Fibroblast of lung (primary cell): ENCODE measurements around the gene STON2. TPM values are rescaled to one million over a fixed set of nuclear protein-coding genes. Genes with fewer than 3 reads are reported as not detected.

ENCODE experiments used
- DNase-seq, 2 donors: peaks; one replicate each; pipeline versions ENCODE4 v3.0.0 to v3.0.0-alpha.2; 2010; ENCODE audit warnings: low read depth in 2 of 2
- H2AFZ ChIP-seq: 2 replicates; pipeline ENCODE4 v1.5.1; 2012; ENCODE audit warnings: low read length, control low read depth, inconsistent platforms
- H3K27ac ChIP-seq: 2 replicates; pipeline ENCODE4 v1.5.1; 2011; ENCODE audit warnings: low read length, control low read depth; ENCODE audit not compliant: insufficient read depth
- H3K27me3 ChIP-seq: 2 replicates; pipeline ENCODE4 v1.5.1; 2011; ENCODE audit warnings: mild to moderate bottlenecking, low read length; ENCODE audit not compliant: control insufficient read depth, insufficient read depth
- H3K36me3 ChIP-seq: 2 replicates; pipeline ENCODE4 v1.5.1; 2011; ENCODE audit warnings: low read length; ENCODE audit not compliant: control insufficient read depth, insufficient read depth
- H3K4me1 ChIP-seq: 2 replicates; pipeline ENCODE4 v1.5.1; 2011; ENCODE audit warnings: low read length; ENCODE audit not compliant: control insufficient read depth, insufficient read depth; ENCODE audit errors: extremely low read depth
- H3K4me2 ChIP-seq: 2 replicates; pipeline ENCODE4 v1.5.1; 2011; ENCODE audit warnings: low read length, control low read depth; ENCODE audit not compliant: insufficient read depth; ENCODE audit errors: extremely low read depth
- H3K4me3 ChIP-seq, 4 experiments: fragments of 200-600 bp in 1 of 4; sonication (generic) in 1 of 4; replicated peaks in 1 of 4; 2 replicates each; pipeline ENCODE4 v1.5.1; 2011 to 2016; ENCODE audit warnings: low read length in 4 of 4, low read depth in 3 of 4, mild to moderate bottlenecking in 3 of 4, control low read depth in 2 of 4, inconsistent platforms in 1 of 4, mixed read lengths in 1 of 4; ENCODE audit not compliant: insufficient read depth in 1 of 4; ENCODE audit errors: control extremely low read depth in 1 of 4
- H3K79me2 ChIP-seq: 2 replicates; pipeline ENCODE4 v1.5.1; 2012; ENCODE audit warnings: mild to moderate bottlenecking, low read length, inconsistent platforms; ENCODE audit not compliant: control insufficient read depth, insufficient read depth
- H3K9ac ChIP-seq: 2 replicates; pipeline ENCODE4 v1.5.1; 2011; ENCODE audit warnings: mild to moderate bottlenecking, low read length, control low read depth; ENCODE audit not compliant: insufficient read depth
- H3K9me3 ChIP-seq: 2 replicates; pipeline ENCODE4 v1.5.1; 2012; ENCODE audit warnings: low read depth, low read length; ENCODE audit not compliant: control insufficient read depth, insufficient read depth
- H4K20me1 ChIP-seq: 2 replicates; pipeline ENCODE4 v1.5.1; 2011; ENCODE audit warnings: low read length; ENCODE audit not compliant: control insufficient read depth, insufficient read depth; ENCODE audit errors: extremely low read depth
- CTCF ChIP-seq, 2 donors: IDR thresholded peaks in 1 of 2; conservative IDR thresholded peaks in 1 of 2; 1 replicate in 1 of 2; 2 replicates in 1 of 2; pipeline ENCODE4 v1.5.1; 2011 to 2012; ENCODE audit warnings: low read length in 2 of 2, control low read depth in 1 of 2, inconsistent platforms in 1 of 2, low read depth in 1 of 2, mild to moderate bottlenecking in 1 of 2
- EZH2 ChIP-seq: IDR thresholded peaks from 2 replicates; pipeline ENCODE4 v1.5.1; 2012; ENCODE audit warnings: low read length, control low read depth, mild to moderate bottlenecking; ENCODE audit errors: missing control alignments
- polyA plus RNA-seq, 2 donors: library from polyadenylated mRNA; depleted of rRNA in 1 of 2; stranded (reverse) in 1 of 2; unstranded in 1 of 2; fragments of >200 nt; gene quantifications; 2 replicates each; pipeline ENCODE4 v1.2.1, GENCODE V29; 2011 to 2012; ENCODE audit warnings: missing spikeins in 1 of 2
- total RNA-seq: library from RNA; depleted of rRNA; stranded (reverse); fragments of >200 nt; gene quantifications from 2 replicates; pipeline ENCODE4 v1.2.1, GENCODE V29; 2014

STON2 gene
- total and polyA plus RNA-seq, 2 donors (not counting 1 experiment from before 2014, with no cell fraction given) = 1.5 to 52.5 TPM

- TF ChIP-seq CTCF (conservative IDR thresholded peaks at IDR 0.05 in 1 of 2, IDR thresholded peaks at IDR 0.05 in 1 of 2; ENCODE audit: low read depth in 1 of 2, low read length in 2 of 2) (no peak), EZH2 (no peak)
- no peaks in the 10 kb centered on the region for H4K20me1 ChIP-seq
- H3K27me3 ChIP-seq = no peaks in the 10 kb centered on the region
- no peaks in the 10 kb centered on the region for H3K9me3 ChIP-seq
- no peaks in the 10 kb centered on the region for H3K4me1 ChIP-seq
- no peak overlapping the region for H3K27ac ChIP-seq
- no peak overlapping the region for H3K4me2 ChIP-seq
- H3K4me3 ChIP-seq = no peak overlapping the region
- no peak for DNase-seq
- no peaks in the 10 kb centered on the region for H3K36me3 ChIP-seq
- H2AFZ ChIP-seq = no peak overlapping the region
- H3K9ac ChIP-seq = no peak overlapping the region
- H3K79me2 ChIP-seq = no peaks in the 10 kb centered on the region
Measured at GRCh38 chr14:81303258-81303935, 96.7 kb downstream of the STON2 start.

GRCh38 chr14:81302638-81303037, 97.5 kb downstream of the STON2 start:
- Histone ChIP-seq H3K36me3 (no peaks in the 10 kb centered on the region), H3K4me3 (no peak overlapping the region), H4K20me1 (no peaks in the 10 kb centered on the region), H3K4me2 (no peak overlapping the region), H2AFZ (no peak overlapping the region), H3K9me3 (no peaks in the 10 kb centered on the region), H3K27ac (no peak overlapping the region), H3K27me3 (no peaks in the 10 kb centered on the region), H3K9ac (no peak overlapping the region), H3K4me1 (no peaks in the 10 kb centered on the region), H3K79me2 (no peaks in the 10 kb centered on the region)
- TF ChIP-seq CTCF (conservative IDR thresholded peaks at IDR 0.05 in 1 of 2, IDR thresholded peaks at IDR 0.05 in 1 of 2; ENCODE audit: low read depth in 1 of 2, low read length in 2 of 2) = no peak
- no peak for TF ChIP-seq EZH2
- no peak for DNase-seq

- H3K27me3 ChIP-seq = no peaks in the 10 kb centered on the region
- no peak overlapping the region for H2AFZ ChIP-seq
- no peak overlapping the region for H3K4me2 ChIP-seq
- no peak for TF ChIP-seq EZH2
- TF ChIP-seq CTCF (conservative IDR thresholded peaks at IDR 0.05 in 1 of 2, IDR thresholded peaks at IDR 0.05 in 1 of 2; ENCODE audit: low read depth in 1 of 2, low read length in 2 of 2) = no peak
- no peaks in the 10 kb centered on the region for H3K36me3 ChIP-seq
- H3K27ac ChIP-seq = no peak overlapping the region
- H3K9ac ChIP-seq = no peak overlapping the region
- H3K4me1 ChIP-seq = no peaks in the 10 kb centered on the region
- H4K20me1 ChIP-seq = no peaks in the 10 kb centered on the region
- no peak for DNase-seq
- no peaks in the 10 kb centered on the region for H3K9me3 ChIP-seq
- no peaks in the 10 kb centered on the region for H3K79me2 ChIP-seq
- H3K4me3 ChIP-seq = no peak overlapping the region
Measured at GRCh38 chr14:81301813-81302212, 98.3 kb downstream of the STON2 start.
